GM18873 (cell line): ENCODE data around the gene NDUFB4.
"Not testable (repeated sequence)": the region's sequence is repeated elsewhere in the genome, so short reads cannot be mapped to it uniquely, and the experiment has no call there.

Source experiments
- ATAC-seq: cut with Tn5 transposase; IDR thresholded peaks from one replicate; pipeline ENCODE4 v1.9.1; 2021; ENCODE audit warnings: mild to moderate bottlenecking, moderate library complexity, moderate number of reproducible peaks; ENCODE audit not compliant: unreplicated experiment, low FRiP score

NDUFB4 gene

DNA sequence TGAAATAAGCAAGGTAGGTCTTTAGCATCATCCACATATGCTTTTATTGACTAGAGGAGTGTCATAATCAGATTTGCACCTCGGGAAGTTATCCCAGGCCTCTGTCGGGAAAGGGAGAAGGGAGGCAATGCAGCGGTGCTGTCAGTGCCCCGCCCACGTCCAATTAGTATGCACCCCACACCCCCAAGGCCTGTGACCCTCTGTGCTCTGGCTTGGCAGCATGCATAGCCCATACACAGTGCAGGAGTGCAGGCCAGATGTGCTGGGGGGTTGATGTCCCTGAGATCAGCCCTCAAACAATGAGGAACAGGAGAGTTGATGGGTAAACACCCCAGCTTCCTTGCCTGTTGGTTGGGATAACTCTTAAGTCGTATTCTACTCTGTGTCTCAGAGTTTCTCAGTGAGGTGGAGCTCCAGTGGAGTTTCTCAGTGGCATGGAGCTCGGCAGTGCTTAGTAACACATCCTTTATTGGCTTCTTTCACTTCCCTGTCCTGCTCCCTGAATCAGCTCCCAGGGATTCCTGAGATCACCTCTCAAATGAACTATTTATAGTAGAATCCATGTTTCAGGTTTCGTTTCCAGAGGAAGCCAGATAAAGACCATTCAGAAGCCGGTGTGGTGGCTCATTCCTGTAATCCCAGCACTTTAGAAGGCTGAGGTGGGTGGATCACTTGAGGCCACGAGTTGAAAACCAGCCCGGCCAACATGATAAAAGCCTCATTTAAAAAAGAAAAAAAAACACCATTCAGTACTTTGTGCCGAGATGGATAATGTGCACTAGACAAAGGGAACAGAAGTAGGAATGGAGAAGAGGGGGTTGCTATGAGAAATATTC, 26.7 kb upstream of the NDUFB4 start:
- ATAC-seq = no peak

DNA sequence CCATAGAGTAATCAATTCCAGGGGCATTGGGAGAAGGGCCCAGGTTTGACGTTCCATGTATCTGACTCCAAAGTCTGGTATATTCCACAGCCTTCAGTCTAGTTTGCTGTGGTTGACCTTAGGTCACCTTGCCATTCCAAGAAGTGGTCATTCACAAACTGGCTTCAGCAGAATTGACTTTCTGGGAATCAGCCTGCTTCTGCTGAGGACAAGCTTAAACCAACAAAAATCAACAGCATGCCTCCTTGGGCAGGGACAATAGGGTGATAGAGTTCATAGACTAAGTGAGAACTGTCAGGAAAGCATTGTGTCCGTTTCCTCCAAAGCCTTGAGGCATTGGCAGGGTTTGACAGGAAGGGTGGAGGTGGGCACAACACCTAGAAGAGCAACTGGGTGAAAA, 24.1 kb upstream of the NDUFB4 start:
- no peak for ATAC-seq

DNA sequence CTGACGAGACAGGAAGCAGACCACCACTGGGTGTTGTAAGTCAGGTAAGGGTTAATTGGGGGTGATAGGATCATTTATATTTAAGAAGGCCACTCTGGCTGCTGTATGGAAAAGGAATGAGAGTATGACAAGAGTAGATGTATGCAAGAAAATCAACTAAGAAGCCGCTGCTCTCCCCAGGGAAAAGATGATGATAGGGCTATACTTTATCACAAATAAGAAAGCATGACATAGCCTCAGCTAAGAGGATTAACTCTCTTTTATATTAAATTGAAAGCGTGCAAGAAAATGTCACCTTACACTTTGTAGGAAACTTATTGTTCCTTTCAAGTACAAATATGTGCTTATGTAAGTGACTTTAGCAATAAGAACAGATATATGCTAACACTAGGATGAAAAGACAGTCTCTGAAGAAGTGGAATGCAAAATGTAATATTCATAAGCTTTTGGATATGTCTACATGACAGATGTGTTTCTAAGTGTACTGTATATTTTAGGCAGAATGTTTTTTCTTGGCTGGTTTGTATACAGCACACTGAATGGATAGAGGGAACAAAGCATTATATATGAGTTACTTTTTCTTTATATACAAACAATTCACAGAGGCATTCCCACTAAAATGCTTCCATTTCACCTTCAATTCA, 8.7 kb upstream of the NDUFB4 start:
- ATAC-seq = no peak

DNA sequence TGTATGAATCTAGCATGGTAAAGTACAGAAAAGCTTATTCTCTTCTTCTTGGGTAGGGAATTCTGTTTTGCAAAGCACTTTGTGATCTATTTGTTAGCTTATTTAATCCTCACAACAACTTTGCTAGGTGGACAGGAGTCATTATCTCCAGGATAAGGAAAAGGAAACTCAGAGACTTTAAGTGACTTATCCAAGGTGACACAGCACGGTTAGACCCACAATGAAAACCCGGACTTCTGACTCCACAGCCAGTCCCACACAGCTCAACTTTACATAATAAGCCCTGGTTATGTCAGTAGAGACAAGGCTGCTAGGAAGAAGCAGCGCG, 384 bp upstream of the NDUFB4 start:
- ATAC-seq = no peak

DNA sequence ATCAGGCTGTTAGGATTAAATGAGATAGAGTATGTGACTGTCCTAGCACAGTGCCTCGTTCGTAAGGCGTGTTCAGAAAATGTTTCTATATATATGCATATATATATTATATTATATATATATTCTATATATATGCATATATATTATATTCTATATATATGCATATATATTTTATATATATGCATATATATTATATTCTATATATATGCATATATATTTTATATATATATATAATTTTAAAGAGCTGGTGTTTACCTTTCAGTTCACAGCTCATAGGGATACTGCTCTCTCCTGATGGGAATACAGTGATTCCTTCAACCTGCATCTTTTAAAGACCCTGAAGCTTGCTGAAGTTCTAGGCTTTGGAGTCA, 702 bp downstream of the NDUFB4 start:
- no peak for ATAC-seq

DNA sequence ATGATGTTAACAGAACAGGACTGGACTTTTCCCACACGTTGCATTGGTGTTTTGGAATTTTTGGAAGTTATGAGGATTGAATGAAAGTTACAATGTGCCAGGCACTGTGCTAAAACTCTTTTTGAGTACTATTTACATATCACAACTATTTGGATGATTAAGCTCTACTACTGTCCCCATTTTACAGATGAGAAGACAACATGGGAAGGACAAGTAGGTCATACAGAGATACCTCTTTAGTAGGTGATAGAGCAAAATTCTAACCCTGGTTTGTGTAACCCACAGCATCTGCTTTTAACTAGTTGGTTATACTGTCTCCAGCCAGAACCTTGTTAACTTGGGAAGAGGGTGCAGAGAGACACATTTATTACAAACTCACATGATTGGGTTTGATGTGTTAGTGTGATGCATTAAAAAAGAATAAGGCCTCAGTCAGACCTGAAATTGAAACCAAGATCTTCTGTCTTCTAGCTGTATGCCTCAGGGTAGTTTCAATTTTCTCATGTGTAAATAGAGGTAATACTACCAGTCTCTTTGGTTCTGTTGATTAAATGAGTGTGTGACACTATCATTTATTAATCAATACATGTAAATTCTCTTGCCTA, 1.4 kb downstream of the NDUFB4 start:
- peak; percentile 41 for ATAC-seq

DNA sequence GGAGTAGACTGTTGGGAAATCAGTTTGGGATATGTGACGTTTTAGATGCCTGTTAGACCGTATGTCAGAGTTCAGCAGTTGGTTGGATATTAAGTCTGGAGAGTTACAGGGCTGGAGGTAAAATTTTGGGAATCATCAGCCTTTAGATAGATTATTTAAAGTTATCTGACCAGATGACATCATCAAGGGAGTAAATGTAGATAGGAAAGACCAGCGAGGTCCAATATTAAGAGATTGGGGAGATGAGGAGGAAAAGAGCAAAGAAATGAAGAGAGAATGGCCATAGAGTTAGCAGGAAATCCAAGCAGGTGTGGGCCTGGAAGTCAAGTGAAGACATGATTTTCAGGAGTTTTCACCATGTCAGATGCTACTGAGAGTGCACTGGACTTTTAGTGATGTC, 3.1 kb downstream of the NDUFB4 start:
- ATAC-seq = no peak

DNA sequence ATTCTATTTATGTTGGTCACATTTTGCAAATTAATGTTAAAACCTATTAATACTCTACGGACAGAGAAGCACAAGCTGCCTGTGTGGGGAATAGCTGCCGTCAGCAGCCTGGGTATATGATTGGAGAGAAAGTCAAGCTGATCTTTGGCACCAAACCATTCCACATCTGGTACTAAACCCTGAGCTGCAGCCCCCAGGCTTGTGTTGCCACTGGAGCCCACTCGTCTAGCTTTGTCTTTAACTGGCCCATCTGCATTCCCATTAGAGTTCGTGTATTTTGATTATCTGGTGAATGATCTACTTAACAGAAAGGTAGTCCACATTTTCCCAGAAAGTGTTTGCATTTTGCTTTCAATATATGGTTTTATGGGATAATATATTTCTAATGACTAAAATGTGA, 5.4 kb downstream of the NDUFB4 start:
- no peak for ATAC-seq

DNA sequence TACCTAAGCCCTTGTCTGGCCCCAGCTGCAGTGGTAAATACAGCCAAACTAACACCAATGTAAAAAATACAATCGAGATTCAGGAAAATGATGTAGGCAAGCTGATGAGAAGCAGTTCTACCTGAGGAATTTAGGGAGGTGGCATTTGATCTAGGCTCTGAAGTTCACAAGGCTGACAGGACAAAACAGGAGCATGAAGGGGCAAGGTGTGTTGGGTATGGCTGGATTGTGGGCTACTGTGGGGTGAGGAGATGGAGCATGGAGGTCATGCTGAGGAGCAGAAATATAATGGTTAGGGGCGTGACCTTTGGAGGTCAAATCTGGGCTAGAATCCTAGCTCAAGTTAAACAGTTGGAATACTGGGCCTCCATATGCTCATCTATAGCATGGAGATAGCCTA, 6.5 kb downstream of the NDUFB4 start:
- ATAC-seq = no peak

DNA sequence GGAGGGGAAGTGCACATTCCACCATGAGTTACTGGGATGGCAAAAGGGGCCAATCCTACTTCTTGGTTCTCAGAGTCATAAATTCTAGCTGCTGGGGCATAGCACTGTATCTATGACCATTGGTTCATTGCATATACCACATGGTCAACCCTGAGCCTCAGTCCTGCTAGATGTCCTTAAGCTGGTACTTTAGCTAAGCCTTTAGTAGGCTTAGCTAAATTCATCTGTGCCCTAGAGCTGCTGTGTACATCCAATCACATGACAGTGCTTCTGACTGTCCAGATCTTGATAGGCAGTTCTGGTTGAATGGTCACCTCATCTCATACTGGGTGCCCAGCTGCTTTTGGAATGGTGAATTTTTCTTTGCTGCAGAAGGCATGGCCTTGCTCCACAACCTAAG, 8.2 kb downstream of the NDUFB4 start:
- no peak for ATAC-seq

DNA sequence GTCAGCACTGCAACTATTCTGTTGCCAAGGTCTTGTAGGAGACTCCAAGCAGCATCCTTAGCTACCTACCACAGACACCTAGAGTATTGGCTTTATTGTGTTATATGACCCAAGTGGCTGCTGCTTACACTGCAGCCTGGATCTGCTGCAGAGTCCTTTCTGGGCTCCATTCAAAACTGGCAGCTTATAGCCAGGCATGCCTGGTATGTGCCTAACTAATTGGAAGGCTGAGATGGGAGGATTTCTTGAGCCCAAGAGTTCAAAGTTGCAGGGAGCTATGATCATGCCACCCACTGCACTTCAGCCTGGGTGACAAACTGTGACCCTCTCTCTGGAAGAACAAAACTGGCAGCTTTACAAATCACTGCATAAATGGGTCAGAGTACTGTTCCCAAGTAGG, 8.6 kb downstream of the NDUFB4 start:
- ATAC-seq = no peak

DNA sequence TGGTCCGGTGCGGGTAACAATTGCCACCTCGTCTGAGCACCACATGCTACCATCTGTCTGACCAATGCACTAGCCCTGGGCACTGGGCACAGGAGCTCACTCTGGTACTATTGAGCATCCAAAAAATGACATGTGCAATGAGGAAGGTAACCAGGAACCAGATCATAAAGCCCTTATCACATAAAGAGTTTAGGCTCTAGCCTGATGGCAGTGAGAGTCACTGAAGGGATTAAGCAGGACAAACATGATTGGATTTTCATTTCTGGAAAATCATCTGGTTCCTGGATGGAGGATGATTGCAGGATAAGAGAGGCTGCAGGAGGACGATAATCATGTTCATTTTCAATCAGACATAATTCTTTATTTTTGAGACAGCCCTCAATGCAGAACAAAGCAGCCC, 12.4 kb downstream of the NDUFB4 start:
- ATAC-seq = no peak

DNA sequence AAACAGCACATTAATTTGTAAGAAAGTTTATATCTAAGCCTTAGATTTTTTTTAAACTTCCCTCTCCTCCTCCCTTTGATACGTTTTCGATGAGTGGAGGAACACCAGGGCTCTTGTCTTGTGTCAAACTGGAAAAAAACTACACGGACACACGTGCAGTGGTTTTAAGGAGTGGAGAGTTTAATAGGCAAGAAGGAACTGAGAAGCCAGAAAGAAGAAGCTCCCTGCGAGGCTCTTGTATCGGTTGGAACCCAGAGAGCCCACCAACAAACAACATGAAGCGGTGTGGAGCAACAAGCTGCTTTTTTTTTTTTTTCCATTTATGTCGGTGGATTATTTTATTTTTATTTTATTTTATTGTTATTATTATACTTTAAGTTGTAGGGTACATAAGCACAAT, 18.6 kb downstream of the NDUFB4 start:
- ATAC-seq = no peak

DNA sequence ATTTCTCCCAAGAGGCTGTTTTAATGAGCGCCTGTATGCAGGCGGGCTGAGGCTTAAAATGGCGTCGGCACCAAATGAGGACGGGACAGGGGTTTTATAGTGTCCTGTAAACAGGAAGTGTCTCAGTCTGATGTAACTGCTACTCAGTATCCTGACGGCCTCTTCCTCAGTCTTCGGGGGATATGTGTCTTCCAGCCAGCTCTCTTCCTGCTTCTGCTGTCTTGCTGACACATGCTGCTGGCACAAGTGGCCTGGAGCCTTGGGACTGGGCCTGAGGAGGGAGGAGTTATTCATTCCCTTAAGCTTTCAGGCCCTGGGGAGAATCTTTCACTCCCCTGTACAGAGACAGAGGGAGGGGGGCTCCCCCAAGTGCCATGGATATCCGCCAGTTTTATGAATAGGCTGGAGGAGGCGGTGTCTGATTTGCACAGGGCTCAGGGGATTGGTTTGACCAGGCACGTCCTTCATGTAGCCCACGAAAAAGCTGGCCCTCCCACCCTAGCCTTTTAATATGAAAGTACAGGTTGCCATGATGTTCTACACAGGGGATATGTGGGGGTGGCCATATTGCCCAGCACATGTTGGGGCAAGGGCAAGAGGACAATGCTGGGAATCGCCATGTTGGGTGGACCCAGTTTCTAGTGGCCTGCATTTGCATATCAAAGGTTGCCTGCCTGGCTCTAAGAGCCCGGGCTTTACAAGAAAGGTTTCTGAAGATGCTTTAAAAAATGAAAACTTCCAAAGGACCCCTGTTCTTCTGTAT, 19.9 kb downstream of the NDUFB4 start:
- no peak for ATAC-seq

DNA sequence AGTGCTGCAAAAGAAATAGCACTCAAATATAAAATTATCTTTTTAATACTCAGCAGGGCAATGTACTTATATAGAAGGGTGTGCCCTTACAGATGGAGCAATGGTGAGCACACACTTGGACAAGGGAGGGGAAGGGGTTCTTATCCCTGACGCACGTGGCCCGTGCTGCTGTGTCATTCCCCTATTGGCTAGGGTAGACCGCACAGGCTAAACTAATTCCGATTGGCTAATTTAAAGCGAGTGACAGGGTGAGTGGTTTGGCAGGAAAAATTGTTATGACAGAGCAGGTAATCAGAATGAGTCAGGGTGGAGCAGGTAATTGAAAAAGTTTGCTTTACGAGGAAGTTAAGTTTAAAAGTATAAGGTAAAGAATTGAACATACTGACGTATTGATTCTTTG, 20.6 kb downstream of the NDUFB4 start:
- ATAC-seq = not testable (repeated sequence)

DNA sequence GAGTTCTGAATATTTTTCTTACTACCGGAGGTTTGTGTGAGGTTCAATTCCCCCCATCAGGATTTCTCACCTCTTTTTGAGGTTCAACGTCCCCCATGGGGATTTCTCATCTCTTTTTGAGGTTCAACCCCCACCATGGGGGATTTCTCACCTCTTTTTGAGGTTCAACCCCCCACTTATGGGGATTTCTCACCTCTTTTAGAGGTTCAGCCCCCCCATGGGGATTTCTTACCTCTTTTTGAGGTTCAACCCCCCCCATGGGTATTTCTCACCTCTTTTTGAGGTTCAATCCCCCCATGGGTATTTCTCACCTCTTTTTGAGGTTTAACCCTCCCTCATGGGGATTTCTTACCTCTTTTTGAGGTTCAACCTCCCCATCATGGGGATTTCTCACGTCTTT, 26.3 kb downstream of the NDUFB4 start:
- ATAC-seq = no peak

DNA sequence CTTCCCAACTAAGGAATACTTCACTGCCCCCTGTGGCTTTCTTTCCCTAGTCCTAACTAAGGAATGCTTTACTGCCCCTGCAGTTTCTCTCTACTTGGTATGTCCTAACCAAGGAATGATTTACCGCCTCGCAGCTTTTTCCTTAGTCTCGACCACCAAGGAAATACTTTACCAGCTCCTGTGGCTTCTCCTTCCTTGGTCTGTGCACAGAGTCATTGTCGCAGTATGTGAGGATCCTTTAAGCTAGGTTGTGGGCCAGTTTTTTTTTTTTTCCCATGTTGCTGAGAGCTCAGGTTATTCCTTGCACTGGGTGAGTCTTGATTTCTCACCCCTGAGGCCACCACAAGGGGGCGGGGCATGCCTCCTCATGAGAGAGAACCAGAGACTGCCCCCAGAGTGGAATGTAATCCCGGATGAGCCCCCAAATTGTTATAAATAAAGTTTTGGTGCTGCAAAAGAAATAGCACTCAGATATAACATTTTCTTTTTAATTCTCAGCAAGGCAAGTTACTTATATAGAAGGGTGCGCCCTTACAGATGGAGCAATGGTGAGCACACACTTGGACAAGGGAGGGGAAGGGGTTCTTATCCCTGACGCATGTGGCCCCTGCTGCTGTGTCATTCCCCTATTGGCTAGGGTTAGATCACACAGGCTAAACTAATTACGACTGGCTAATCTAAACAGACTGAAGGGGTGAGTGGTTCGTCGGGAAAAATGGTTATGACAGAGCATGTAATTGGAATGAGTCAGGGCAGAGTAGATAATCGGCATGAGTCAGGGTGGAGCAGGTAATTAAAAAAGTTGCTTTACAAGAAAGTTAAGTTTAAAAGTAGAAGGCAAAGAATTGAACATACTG, 27.0 kb downstream of the NDUFB4 start:
- no peak for ATAC-seq

DNA sequence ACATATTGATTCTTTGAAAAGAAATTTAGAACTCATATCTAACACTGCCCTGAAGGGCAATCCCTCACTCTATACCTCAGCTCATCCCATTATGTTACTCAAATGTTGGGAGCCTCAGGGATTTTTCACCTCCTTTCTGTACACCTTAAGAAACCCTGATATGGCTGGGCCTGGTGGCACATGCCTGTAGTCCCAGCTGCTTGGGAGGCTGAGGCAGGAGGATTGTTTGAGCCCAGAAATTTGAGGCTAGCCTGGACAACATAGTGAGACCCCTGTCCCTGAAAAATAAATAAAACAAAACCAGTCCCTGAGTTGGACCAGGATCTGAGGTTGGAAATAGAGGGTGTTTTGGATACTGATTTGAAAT, 27.6 kb downstream of the NDUFB4 start:
- ATAC-seq = no peak

DNA sequence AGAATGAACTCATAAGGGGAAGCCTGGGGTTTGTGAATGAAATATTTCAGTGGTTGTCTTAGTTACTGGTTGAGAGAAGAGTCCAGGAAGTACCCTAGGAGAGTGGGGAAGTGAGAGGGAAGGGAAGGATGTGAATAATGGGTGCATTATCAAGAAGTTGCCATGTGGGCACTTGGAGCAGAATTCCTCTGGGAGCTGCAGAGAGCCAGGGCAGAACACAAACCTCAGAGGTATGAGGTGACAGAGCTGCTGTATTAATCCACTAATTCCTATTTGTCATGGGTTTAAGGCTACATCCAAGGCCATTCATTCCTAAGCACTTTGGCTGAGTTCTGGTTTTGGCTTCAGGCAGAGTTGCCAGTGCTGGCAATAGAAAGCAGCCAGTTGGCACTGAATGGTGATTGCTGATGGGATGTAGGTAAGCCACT, 29.0 kb downstream of the NDUFB4 start:
- ATAC-seq = no peak

DNA sequence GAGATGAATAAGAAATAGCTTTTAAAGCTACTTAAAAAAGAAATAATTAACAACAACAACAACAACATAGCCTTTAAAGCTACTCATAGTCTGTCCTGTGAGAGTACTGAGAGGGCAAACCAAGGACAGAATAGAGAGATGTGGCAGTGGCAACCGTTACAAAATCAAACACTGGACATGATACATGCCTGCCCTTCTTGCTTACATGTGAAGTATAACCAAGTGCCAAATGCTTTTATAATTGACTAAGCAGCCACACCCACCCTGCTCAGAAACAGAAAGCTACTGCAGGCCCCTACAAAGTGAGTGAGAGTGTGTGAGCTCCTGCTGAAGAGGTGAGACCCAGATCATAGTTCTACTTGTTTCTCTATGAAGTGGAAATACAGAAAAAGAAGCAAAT, 38.4 kb downstream of the NDUFB4 start:
- no peak for ATAC-seq
